ENCODE measurements around the gene ZNF829.

DNA sequence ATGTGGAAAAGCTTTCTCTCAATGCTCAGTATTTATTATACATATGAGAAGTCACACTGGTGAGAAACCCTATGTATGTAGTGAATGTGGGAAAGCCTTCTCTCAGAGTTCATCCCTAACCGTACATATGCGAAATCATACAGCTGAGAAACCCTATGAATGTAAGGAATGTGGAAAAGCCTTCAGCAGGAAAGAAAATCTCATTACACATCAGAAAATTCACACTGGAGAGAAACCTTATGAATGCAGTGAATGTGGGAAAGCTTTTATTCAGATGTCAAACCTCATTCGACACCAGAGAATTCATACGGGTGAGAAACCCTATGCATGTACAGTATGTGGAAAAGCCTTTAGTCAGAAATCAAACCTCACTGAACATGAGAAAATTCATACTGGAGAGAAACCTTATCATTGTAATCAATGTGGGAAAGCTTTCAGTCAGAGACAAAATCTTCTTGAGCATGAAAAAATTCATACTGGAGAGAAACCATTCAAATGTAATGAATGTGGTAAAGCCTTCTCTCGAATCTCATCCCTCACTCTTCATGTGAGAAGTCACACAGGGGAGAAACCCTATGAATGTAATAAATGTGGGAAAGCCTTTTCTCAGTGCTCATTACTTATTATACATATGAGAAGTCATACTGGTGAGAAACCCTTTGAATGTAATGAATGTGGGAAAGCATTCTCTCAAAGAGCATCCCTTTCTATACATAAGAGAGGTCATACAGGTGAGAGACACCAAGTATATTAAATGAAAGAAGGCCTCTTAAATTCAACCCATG lies 34.4 kb upstream of the ZNF829 start:
- TF ChIP-seq, protein P1, sequence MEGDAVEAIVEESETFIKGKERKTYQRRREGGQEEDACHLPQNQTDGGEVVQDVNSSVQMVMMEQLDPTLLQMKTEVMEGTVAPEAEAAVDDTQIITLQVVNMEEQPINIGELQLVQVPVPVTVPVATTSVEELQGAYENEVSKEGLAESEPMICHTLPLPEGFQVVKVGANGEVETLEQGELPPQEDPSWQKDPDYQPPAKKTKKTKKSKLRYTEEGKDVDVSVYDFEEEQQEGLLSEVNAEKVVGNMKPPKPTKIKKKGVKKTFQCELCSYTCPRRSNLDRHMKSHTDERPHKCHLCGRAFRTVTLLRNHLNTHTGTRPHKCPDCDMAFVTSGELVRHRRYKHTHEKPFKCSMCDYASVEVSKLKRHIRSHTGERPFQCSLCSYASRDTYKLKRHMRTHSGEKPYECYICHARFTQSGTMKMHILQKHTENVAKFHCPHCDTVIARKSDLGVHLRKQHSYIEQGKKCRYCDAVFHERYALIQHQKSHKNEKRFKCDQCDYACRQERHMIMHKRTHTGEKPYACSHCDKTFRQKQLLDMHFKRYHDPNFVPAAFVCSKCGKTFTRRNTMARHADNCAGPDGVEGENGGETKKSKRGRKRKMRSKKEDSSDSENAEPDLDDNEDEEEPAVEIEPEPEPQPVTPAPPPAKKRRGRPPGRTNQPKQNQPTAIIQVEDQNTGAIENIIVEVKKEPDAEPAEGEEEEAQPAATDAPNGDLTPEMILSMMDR (IDR thresholded peaks at IDR 0.05 in 4 of 5, conservative IDR thresholded peaks at IDR 0.05 in 1 of 5): no peak
- TF ChIP-seq POLR2A (IDR thresholded peaks at IDR 0.05): no peak
